Keratinocyte (primary cell): ENCODE measurements around the gene MUC13.

Experiments used
- CTCF ChIP-seq, 3 experiments: IDR thresholded peaks in 1 of 3; conservative IDR thresholded peaks in 1 of 3; optimal IDR thresholded peaks in 1 of 3; 2 replicates in 2 of 3; 3 replicates in 1 of 3; pipeline versions ENCODE3 to v1.5.1; 2011; ENCODE audit warnings: low read length in 3 of 3, mild to moderate bottlenecking in 3 of 3, moderate library complexity in 2 of 3, control low read depth in 1 of 3, inconsistent platforms in 1 of 3; ENCODE audit not compliant: insufficient read depth in 2 of 3; ENCODE audit errors: extremely low read depth in 1 of 3
- EZH2 ChIP-seq: IDR thresholded peaks from one replicate; pipeline ENCODE4 v1.6.1; 2012; ENCODE audit warnings: inconsistent platforms, mild to moderate bottlenecking, low read length, moderate library complexity

DNA sequence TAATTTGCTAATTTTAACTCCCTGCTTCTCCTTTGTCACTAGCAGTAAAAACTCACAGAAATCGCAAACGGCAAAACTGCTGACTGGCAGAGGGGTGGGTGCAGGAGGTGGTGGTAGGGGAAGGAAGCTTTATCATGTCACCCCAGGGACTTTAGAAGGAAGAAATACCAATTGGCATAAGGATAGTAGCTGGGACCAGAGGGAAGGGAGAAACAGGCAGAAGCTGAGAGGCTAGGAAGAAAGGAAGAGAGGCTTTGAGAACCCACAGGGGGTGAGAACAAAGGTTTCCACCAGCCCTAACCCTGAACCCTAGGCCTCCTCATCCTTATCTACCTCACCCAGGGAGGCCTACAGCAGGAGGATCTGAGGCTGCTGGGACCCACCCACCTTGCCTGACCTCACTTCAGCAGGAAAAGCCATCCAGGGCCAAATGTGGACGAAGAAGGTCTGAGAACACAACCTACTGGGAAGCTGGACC, 58.1 kb downstream of the MUC13 start:
- TF ChIP-seq CTCF (optimal IDR thresholded peaks at IDR 0.05 in 1 of 3, IDR thresholded peaks at IDR 0.05 in 1 of 3, conservative IDR thresholded peaks at IDR 0.05 in 1 of 3; ENCODE audit: extremely low read depth in 1 of 3, insufficient read depth in 2 of 3, low read length in 3 of 3) (no peak), EZH2 (no peak)
